MM.1S (cell line): ENCODE data around the gene GPATCH8.

Experiments used
- DNase-seq: peaks from one replicate; pipeline ENCODE4 v3.0.0-alpha.2; 2015
- H2AFZ ChIP-seq: fragments of 300-600 bp; sonication (generic); 2 replicates; pipeline ENCODE4 v1.6.0; 2016; ENCODE audit warnings: antibody characterized with exemption, low read length
- H3F3A ChIP-seq: fragments of 300-600 bp; sonication (generic); 2 replicates; pipeline ENCODE4 v1.6.1; 2016; ENCODE audit warnings: mild to moderate bottlenecking, antibody characterized with exemption, low read length, moderate library complexity, mixed read lengths; ENCODE audit not compliant: insufficient read depth
- H3K27ac ChIP-seq: fragments of 300-600 bp; sonication (generic); 2 replicates; pipeline ENCODE4 v1.5.1; 2016; ENCODE audit warnings: mild to moderate bottlenecking, low read length
- H3K27me3 ChIP-seq: fragments of 300-600 bp; sonication (generic); replicated peaks from 2 replicates; pipeline ENCODE4 v1.6.0; 2016; ENCODE audit warnings: low read length; ENCODE audit not compliant: insufficient read depth
- H3K36me3 ChIP-seq: fragments of 300-600 bp; sonication (generic); replicated peaks from 2 replicates; pipeline ENCODE4 v1.6.1; 2016; ENCODE audit warnings: mild to moderate bottlenecking, low read length, mixed read lengths; ENCODE audit not compliant: insufficient read depth
- H3K4me1 ChIP-seq: fragments of 300-600 bp; sonication (generic); 2 replicates; pipeline ENCODE4 v1.6.1; 2016; ENCODE audit warnings: low read length, mixed read lengths
- H3K4me2 ChIP-seq: fragments of 300-600 bp; sonication (generic); 2 replicates; pipeline ENCODE4 v1.6.0; 2016; ENCODE audit warnings: low read depth, low read length
- H3K4me3 ChIP-seq: fragments of 300-600 bp; sonication (generic); 2 replicates; pipeline ENCODE4 v1.5.1; 2016; ENCODE audit warnings: low read length, mixed read lengths
- H3K79me2 ChIP-seq: fragments of 300-600 bp; sonication (generic); 2 replicates; pipeline ENCODE4 v1.6.1; 2016; ENCODE audit warnings: mixed run types, low read length, mixed read lengths
- H3K9ac ChIP-seq: fragments of 300-600 bp; sonication (generic); 2 replicates; pipeline ENCODE4 v1.6.1; 2016; ENCODE audit warnings: low read length, mixed read lengths
- H3K9me2 ChIP-seq: fragments of 300-600 bp; sonication (generic); replicated peaks from 2 replicates; pipeline ENCODE4 v1.6.1; 2016; ENCODE audit warnings: mild to moderate bottlenecking, low read length, mixed read lengths; ENCODE audit not compliant: insufficient read depth
- H3K9me3 ChIP-seq: fragments of 300-600 bp; sonication (generic); replicated peaks from 2 replicates; pipeline ENCODE4 v1.6.1; 2016; ENCODE audit warnings: mild to moderate bottlenecking, low read length, mixed read lengths; ENCODE audit not compliant: insufficient read depth
- H4K20me1 ChIP-seq: fragments of 300-600 bp; sonication (generic); 2 replicates; pipeline ENCODE4 v1.6.1; 2016; ENCODE audit warnings: mild to moderate bottlenecking, low read length, moderate library complexity, mixed read lengths; ENCODE audit not compliant: insufficient read depth
- EZH2 ChIP-seq: fragments of 300-600 bp; sonication (generic); optimal IDR thresholded peaks from 2 replicates; pipeline ENCODE3; 2017; ENCODE audit warnings: low read depth, mild to moderate bottlenecking, antibody characterized with exemption, low read length, mixed read lengths
- EZH2phosphoT487 ChIP-seq: fragments of 300-600 bp; sonication (generic); IDR thresholded peaks from 2 replicates; pipeline ENCODE4 v1.6.1; 2018; ENCODE audit warnings: antibody characterized with exemption, low read length
- TF ChIP-seq, protein P1 (sequence below): fragments of 300-600 bp; sonication (generic); IDR thresholded peaks from 2 replicates; pipeline ENCODE4 v1.5.1; 2016; ENCODE audit warnings: antibody characterized with exemption, low read length, mixed read lengths

Gene GPATCH8

DNA sequence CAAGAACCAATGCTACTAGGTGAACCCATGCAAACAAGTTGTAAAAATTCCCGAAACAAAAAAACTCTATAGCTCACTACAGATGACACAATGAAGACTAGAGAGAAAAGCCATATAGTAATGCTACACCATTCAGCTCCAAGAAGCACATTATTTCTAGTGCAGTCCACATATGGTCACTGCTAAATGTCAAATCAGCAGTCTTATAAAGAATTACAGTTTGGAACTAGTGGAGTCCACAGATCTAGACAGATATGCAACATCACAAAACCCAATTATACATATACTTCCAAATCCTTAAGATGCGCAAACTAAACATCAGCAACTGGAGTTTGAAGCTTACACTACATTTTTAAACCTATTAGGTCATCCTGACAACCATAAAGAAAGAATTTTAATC lies 33.5 kb downstream of the GPATCH8 start:
- Histone ChIP-seq H4K20me1 (peaks cover 9% of the 10 kb centered on the region), H3K4me2 (no peak overlapping the region), H3K27me3 (no peaks in the 10 kb centered on the region), H3K9ac (no peak overlapping the region), H3K27ac (no peak overlapping the region), H3K9me3 (no peaks in the 10 kb centered on the region), H3K79me2 (peaks cover 79% of the 10 kb centered on the region), H3K36me3 (peaks cover 6% of the 10 kb centered on the region; the same call in 1 of the 2 replicates), H3K4me3 (no peak overlapping the region), H3K4me1 (peaks cover 17% of the 10 kb centered on the region), H3F3A (no peaks in the 10 kb centered on the region; the same call in 1 of the 2 replicates), H3K9me2 (no peaks in the 10 kb centered on the region), H2AFZ (no peak overlapping the region)
- DNase-seq, result no peak
- TF ChIP-seq EZH2phosphoT487 (no peak), EZH2 (no peak)
- TF ChIP-seq, protein P1, sequence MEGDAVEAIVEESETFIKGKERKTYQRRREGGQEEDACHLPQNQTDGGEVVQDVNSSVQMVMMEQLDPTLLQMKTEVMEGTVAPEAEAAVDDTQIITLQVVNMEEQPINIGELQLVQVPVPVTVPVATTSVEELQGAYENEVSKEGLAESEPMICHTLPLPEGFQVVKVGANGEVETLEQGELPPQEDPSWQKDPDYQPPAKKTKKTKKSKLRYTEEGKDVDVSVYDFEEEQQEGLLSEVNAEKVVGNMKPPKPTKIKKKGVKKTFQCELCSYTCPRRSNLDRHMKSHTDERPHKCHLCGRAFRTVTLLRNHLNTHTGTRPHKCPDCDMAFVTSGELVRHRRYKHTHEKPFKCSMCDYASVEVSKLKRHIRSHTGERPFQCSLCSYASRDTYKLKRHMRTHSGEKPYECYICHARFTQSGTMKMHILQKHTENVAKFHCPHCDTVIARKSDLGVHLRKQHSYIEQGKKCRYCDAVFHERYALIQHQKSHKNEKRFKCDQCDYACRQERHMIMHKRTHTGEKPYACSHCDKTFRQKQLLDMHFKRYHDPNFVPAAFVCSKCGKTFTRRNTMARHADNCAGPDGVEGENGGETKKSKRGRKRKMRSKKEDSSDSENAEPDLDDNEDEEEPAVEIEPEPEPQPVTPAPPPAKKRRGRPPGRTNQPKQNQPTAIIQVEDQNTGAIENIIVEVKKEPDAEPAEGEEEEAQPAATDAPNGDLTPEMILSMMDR, result no peak

DNA sequence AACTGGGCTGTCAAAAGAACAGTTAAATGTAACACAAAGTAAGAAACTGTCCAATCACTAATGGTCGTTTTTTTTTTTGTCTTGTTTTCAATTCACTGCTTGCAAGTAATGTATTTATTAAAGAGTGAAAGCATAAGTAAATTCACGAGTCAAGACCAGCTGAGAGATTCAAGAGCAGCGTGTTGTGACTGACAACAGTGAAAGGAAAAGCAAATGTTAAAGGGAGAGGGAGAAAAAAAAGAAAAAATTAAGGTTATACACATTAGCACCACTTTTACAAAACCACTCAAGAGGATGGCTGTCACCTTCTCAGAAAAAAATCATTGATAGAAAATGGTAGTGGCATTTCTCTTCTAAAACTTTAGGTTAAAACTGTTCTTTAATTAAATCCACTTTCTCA lies 36.1 kb downstream of the GPATCH8 start:
- TF ChIP-seq, protein P1, result no peak
- TF ChIP-seq EZH2 (no peak), EZH2phosphoT487 (no peak)

DNA sequence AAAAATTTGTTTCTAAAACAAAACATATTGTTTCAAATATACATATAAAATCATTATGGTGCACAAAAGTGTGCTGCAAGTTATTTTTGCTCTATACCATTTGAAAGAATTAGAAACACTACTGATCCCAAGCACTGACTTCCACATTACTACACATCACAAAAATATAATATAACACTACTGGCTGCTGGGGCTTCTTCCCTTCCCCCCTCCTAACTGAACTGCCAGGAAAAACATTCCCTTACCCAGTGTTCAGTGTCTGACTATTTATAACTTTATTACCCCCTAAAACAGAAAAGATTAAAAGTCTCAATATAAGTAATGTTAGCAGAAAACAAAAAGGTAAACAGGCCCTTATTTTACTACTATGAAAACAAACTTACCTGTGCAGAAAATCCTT lies 36.9 kb downstream of the GPATCH8 start:
- H3K4me2 ChIP-seq, result no peak overlapping the region
- H3K27me3 ChIP-seq, result no peaks in the 10 kb centered on the region
- H3K4me1 ChIP-seq, result peaks cover 31% of the 10 kb centered on the region

More for the DNA sequence above, 36.1 kb downstream of the GPATCH8 start:
- Histone ChIP-seq H3K9me3 (no peaks in the 10 kb centered on the region), H3K4me2 (peak overlapping the region; percentile 47), H3K27me3 (no peaks in the 10 kb centered on the region), H3K27ac (no peak overlapping the region), H3F3A (peaks cover 13% of the 10 kb centered on the region), H3K9ac (no peak overlapping the region), H3K4me3 (no peak overlapping the region), H3K79me2 (peaks cover 77% of the 10 kb centered on the region), H3K36me3 (no peaks in the 10 kb centered on the region; the same call in 1 of the 2 replicates), H4K20me1 (peaks cover 9% of the 10 kb centered on the region), H3K9me2 (no peaks in the 10 kb centered on the region), H3K4me1 (peaks cover 31% of the 10 kb centered on the region), H2AFZ (no peak overlapping the region)
- DNase-seq, result peak; percentile 21

More for the DNA sequence above, 36.9 kb downstream of the GPATCH8 start:
- Histone ChIP-seq H3F3A (peaks cover 13% of the 10 kb centered on the region), H3K9me2 (no peaks in the 10 kb centered on the region), H2AFZ (no peak overlapping the region), H3K4me3 (no peak overlapping the region), H3K36me3 (no peaks in the 10 kb centered on the region; the same call in 1 of the 2 replicates), H3K79me2 (peaks cover 77% of the 10 kb centered on the region), H3K9ac (no peak overlapping the region), H4K20me1 (peaks cover 9% of the 10 kb centered on the region), H3K27ac (no peak overlapping the region), H3K9me3 (no peaks in the 10 kb centered on the region)
- no peak for DNase-seq
- TF ChIP-seq EZH2 (no peak), EZH2phosphoT487 (no peak)
- TF ChIP-seq, protein P1, result no peak
